ENCODE data around the gene CYRIA.

GRCh38 chr2:16678964-16679363 lies 13.3 kb upstream of the CYRIA start:
- TF ChIP-seq CTCF (IDR thresholded peaks at IDR 0.05; ENCODE audit: low read depth, low read length) (no peak), EZH2phosphoT487 (IDR thresholded peaks at IDR 0.05; ENCODE audit: low read depth) (no peak)

All from OCI-LY3 (cell line).